GM06990 (cell line): ENCODE measurements around the gene HOXD4.

Source experiments
- DNase-seq: peaks from one replicate; pipeline ENCODE4 v3.0.0-alpha.2; 2011; ENCODE audit not compliant: insufficient read length; ENCODE audit errors: extremely low read depth
- H3K27me3 ChIP-seq: replicated peaks from 2 replicates; pipeline ENCODE4 v1.6.0; 2011; ENCODE audit warnings: low read length; ENCODE audit not compliant: control insufficient read depth, insufficient read depth
- H3K36me3 ChIP-seq: 2 replicates; pipeline ENCODE4 v1.5.1; 2011; ENCODE audit warnings: low read length; ENCODE audit not compliant: control insufficient read depth, insufficient read depth
- H3K4me3 ChIP-seq: replicated peaks from 2 replicates; pipeline ENCODE4 v1.5.1; 2011; ENCODE audit warnings: low read depth, mild to moderate bottlenecking, control low read depth, low read length
- TF ChIP-seq, protein P1 (sequence below): IDR thresholded peaks from 2 replicates; pipeline ENCODE4 v1.5.1; 2011; ENCODE audit warnings: low read length, control low read depth, mild to moderate bottlenecking, inconsistent platforms; ENCODE audit not compliant: insufficient read depth, poor library complexity, severe bottlenecking

HOXD4 gene

DNA sequence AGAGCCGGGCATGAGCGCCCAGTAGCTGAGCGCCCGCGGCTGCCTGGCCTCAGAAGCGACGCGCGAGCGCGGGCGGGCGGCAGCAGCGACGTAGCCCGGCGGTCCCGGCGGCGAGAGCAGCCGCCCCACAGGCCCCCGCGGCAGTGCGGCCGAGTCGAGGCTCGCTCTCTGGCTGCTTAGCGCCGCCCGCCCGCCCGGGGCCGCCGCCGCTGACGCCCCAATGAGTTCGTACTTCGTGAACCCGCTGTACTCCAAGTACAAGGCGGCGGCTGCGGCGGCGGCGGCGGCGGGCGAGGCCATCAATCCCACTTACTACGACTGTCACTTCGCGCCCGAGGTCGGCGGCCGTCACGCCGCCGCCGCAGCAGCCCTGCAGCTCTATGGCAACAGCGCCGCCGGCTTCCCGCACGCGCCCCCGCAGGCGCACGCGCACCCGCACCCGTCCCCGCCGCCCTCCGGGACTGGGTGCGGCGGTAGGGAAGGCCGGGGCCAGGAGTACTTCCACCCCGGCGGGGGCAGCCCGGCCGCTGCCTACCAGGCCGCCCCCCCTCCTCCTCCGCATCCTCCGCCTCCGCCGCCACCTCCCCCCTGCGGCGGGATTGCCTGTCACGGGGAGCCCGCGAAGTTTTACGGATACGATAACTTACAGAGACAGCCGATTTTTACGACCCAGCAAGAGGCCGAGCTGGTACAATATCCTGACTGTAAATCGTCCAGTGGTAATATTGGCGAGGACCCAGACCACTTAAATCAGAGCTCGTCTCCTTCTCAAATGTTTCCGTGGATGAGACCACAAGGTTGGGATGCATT is 21.0 kb upstream of the HOXD4 start:
- Histone ChIP-seq H3K36me3 (no peaks in the 10 kb centered on the region), H3K27me3 (no peaks in the 10 kb centered on the region), H3K4me3 (no peak overlapping the region)
- TF ChIP-seq, protein P1, sequence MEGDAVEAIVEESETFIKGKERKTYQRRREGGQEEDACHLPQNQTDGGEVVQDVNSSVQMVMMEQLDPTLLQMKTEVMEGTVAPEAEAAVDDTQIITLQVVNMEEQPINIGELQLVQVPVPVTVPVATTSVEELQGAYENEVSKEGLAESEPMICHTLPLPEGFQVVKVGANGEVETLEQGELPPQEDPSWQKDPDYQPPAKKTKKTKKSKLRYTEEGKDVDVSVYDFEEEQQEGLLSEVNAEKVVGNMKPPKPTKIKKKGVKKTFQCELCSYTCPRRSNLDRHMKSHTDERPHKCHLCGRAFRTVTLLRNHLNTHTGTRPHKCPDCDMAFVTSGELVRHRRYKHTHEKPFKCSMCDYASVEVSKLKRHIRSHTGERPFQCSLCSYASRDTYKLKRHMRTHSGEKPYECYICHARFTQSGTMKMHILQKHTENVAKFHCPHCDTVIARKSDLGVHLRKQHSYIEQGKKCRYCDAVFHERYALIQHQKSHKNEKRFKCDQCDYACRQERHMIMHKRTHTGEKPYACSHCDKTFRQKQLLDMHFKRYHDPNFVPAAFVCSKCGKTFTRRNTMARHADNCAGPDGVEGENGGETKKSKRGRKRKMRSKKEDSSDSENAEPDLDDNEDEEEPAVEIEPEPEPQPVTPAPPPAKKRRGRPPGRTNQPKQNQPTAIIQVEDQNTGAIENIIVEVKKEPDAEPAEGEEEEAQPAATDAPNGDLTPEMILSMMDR, result no peak
- no peak for DNase-seq

DNA sequence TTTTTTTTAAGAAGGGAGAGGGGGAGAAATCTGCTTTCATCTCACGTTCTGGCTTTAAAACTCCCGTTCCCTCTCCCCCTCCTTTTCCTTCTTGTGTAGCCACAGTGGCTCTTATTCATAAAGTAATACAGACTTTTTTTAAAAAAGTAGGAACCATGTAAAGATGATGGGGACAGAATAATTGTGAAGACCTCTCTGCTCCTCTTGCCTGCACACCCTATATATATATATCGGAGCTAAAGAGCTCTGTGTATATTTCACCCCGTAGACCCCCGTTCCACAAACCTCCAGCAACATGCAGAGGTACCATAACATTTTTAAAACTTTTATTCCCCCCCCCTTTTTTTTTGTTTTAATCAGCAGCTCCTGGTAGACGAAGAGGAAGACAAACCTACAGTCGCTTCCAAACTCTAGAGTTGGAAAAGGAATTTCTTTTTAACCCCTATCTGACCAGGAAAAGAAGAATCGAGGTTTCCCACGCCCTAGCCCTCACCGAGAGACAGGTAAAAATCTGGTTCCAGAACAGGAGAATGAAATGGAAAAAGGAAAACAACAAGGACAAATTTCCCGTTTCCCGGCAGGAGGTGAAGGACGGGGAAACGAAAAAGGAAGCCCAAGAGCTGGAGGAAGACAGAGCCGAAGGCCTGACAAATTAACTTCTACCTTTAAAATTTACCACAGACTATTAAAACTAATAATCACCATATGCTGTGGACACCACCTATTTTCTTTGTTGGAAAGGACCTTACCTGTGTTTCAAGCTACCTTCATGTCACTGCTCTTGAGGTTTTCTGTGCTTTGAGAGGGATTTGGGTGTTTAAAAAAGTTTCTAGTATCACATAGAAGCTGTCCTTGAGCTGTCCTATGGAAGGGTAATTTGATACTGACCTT is 20.1 kb upstream of the HOXD4 start:
- DNase-seq, result no peak
- no peaks in the 10 kb centered on the region for H3K36me3 ChIP-seq
- no peak overlapping the region for H3K4me3 ChIP-seq
- no peaks in the 10 kb centered on the region for H3K27me3 ChIP-seq
- TF ChIP-seq, protein P1, result no peak

DNA sequence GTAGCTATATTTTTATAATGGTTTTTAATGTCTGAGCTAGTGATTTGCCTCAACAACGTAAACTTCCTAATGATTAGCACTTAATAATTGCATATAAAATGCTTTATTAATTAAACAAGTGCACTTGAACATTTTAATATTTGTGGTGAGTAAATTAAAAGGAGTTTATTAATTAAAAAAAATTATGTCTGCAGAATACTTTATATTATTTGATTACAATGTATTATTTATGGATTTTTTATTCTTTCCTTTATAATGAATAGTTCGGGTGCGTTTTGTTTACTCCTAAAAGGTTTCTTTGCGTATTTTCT is 19.5 kb upstream of the HOXD4 start:
- TF ChIP-seq, protein P1, result no peak
- Histone ChIP-seq H3K4me3 (0 out of 2 replicates have a peak overlapping the region, but pooled peaks have one; percentile 47), H3K36me3 (no peaks in the 10 kb centered on the region), H3K27me3 (no peaks in the 10 kb centered on the region)
- DNase-seq, result no peak

DNA sequence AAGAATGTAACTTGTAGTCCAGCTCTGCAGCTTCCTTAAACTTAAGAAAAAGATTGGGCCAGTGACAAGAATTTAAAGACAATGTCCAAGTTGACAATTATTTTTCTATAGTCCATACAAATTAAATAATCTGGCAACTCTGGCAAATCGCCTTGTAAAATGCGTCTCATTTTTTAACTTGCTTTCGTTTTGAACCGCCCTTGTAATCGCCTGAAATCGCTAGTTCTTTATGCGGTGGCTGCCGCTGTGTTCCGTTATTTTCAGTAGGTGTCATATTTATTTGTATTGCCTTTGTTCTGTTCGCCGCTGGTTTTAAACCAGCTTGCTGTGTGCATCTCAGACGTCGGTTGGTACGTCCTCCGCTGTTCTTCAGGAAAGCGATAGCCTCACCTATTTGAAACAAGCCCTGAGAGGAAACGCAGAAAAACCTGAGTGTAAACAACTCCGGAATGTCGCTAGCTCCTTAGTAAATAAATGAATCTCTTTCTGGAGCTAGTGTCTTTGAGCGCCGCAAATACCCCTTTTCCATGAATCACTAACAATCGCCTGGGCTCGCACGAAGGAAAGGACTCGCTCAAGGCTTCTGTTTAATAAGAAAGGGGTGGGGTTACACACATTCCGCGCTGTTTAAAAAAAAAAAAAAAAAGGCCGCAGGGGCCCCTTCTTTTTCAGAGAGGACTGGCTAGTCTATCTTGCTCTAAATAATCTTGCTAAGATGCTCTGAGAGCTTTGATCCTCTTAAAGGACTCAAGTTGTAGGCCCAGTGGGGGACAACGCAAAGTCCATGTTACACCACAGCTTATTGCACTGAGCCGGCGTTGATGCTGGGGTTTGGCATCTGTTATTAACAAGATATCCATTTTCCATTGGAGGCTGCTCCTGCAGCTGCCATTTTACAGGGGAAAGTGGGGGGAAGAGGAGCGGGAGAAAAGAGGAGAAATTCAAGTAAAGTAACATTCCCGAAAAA is 18.9 kb upstream of the HOXD4 start:
- no peaks in the 10 kb centered on the region for H3K36me3 ChIP-seq
- DNase-seq, result no peak
- TF ChIP-seq, protein P1, result no peak
- H3K4me3 ChIP-seq, result peak overlapping the region; percentile 47
- H3K27me3 ChIP-seq, result no peaks in the 10 kb centered on the region

DNA sequence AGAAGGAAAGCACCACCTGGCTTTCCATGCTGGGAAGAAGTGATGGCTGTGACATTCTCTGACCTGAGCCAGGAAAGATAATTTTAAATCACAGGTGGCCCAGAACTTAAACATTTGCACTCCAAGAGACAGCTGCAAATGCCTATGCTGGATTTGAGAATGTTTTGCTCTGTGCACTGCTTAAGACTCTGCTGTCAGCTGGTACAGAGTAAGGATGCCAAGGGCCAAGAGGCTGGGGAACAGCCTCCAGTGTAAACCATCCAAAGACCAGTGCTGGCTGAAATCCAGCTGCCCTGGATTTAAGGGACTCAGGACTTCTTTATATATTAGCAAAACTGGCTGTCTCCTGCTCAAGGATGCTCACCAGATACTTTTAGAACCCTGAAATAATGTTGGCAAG is 18.0 kb upstream of the HOXD4 start:
- DNase-seq, result no peak
- TF ChIP-seq, protein P1, result no peak
- Histone ChIP-seq H3K4me3 (no peak overlapping the region), H3K36me3 (no peaks in the 10 kb centered on the region), H3K27me3 (no peaks in the 10 kb centered on the region)
